Measurements from ENCODE around the gene MAP2K5.

MAP2K5 gene

GRCh38 chr15:67824976-67825880 lies 282.7 kb downstream of the MAP2K5 start, which contains the start of gene SKOR1:
Gene SKOR1 (plus strand): TSS chr15:67825509. CDS start chr15:67825603, 94 bp downstream.
- DNase-seq (ENCODE audit: low spot score), result peak; percentile 39

- no peak for DNase-seq (ENCODE audit: low spot score)
These were observed 283.6 kb downstream of the MAP2K5 start for GRCh38 chr15:67825881-67826716.

- DNase-seq (ENCODE audit: low spot score), result no peak
These were observed 284.4 kb downstream of the MAP2K5 start for GRCh38 chr15:67826717-67827561.

- no peak for DNase-seq (ENCODE audit: low spot score)
These were observed 285.2 kb downstream of the MAP2K5 start for GRCh38 chr15:67827562-67828277.

- no peak for DNase-seq (ENCODE audit: low spot score)
These were observed 285.9 kb downstream of the MAP2K5 start for GRCh38 chr15:67828278-67828968.

GRCh38 chr15:67828969-67829646 lies 286.6 kb downstream of the MAP2K5 start:
- DNase-seq (ENCODE audit: low spot score), result no peak

GRCh38 chr15:67829647-67830504 lies 287.4 kb downstream of the MAP2K5 start:
- no peak for DNase-seq (ENCODE audit: low spot score)

- no peak for DNase-seq (ENCODE audit: low spot score)
These were observed 288.9 kb downstream of the MAP2K5 start for GRCh38 chr15:67831363-67831762.

GRCh38 chr15:67832031-67832551 lies 289.6 kb downstream of the MAP2K5 start:
- DNase-seq (ENCODE audit: low spot score), result peak; percentile 49

GRCh38 chr15:67832897-67833709 lies 290.6 kb downstream of the MAP2K5 start:
- no peak for DNase-seq (ENCODE audit: low spot score)

GRCh38 chr15:67833710-67834511 lies 291.4 kb downstream of the MAP2K5 start:
- DNase-seq (ENCODE audit: low spot score), result peak; percentile 31

GRCh38 chr15:67834581-67835296 lies 292.2 kb downstream of the MAP2K5 start:
- no peak for DNase-seq (ENCODE audit: low spot score)

- no peak for DNase-seq (ENCODE audit: low spot score)
These were observed 293.0 kb downstream of the MAP2K5 start for GRCh38 chr15:67835297-67836133.

- DNase-seq (ENCODE audit: low spot score), result no peak
These were observed 293.6 kb downstream of the MAP2K5 start for GRCh38 chr15:67836134-67836455.

- DNase-seq (ENCODE audit: low spot score), result peak; percentile 44
These were observed 294.0 kb downstream of the MAP2K5 start for GRCh38 chr15:67836477-67836876.

GRCh38 chr15:67836955-67837354 lies 294.5 kb downstream of the MAP2K5 start:
- no peak for DNase-seq (ENCODE audit: low spot score)

Measured in kidney tubule cell (primary cell).